Measurements from ENCODE around the gene MSX1. TPM values are rescaled to one million over a fixed set of nuclear protein-coding genes. Genes with fewer than 3 reads are reported as not detected.

MSX1 gene
- total RNA-seq, 1 donor from 2014 or later, result 2.1 TPM

DNA sequence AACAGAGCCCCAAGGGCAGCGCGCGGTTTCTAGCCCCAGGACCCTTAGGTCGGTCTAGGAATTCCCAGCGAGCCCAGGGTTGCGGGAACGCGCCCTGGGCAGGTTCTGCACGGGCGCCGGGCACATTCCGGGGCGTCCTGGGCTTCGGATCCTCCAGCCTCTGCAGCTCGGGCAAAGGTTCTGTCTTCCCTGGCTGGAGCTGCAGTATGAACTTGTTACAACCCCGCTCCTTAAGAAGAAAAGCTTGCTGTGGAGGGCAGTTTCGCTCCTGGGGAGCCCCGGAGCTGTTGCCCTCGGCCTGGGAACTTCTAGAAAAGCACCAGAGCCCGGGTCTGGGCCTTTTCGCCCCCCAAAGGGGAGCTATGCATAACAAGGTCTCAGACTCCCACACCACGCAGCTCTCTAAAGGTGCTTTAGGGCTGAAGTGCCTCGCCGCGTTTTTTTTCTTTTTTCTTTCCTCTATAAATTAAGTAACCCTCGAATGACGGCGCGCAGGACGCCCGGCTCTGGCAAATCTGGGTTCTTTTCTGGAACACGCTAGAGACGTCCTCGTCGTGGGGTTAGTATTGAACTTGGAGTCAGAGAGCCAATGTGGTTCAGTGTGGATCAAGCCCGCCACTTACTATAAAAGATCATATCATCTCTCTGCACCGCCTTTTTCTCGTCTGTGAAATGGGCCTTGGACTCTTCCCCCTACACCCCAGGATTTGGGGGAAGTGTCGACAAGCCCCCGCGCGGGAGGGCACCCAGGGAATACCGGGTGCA lies 5.7 kb downstream of the MSX1 start:
- H3K27me3 ChIP-seq (ENCODE audit: low read depth), result peaks cover 99% of the 10 kb centered on the region
- no peaks in the 10 kb centered on the region for H3K9me3 ChIP-seq
- TF ChIP-seq, protein P1, sequence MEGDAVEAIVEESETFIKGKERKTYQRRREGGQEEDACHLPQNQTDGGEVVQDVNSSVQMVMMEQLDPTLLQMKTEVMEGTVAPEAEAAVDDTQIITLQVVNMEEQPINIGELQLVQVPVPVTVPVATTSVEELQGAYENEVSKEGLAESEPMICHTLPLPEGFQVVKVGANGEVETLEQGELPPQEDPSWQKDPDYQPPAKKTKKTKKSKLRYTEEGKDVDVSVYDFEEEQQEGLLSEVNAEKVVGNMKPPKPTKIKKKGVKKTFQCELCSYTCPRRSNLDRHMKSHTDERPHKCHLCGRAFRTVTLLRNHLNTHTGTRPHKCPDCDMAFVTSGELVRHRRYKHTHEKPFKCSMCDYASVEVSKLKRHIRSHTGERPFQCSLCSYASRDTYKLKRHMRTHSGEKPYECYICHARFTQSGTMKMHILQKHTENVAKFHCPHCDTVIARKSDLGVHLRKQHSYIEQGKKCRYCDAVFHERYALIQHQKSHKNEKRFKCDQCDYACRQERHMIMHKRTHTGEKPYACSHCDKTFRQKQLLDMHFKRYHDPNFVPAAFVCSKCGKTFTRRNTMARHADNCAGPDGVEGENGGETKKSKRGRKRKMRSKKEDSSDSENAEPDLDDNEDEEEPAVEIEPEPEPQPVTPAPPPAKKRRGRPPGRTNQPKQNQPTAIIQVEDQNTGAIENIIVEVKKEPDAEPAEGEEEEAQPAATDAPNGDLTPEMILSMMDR (IDR thresholded peaks at IDR 0.05), result no peak
- no peaks in the 10 kb centered on the region for H3K36me3 ChIP-seq
- intact Hi-C loops (cut with DNase I), result no loop called here
- H3K4me1 ChIP-seq, result peaks cover 25% of the 10 kb centered on the region
- ATAC-seq, result no peak
- no peak for DNase-seq
- H3K4me3 ChIP-seq, result no peak overlapping the region
- no peak overlapping the region for H3K27ac ChIP-seq

DNA sequence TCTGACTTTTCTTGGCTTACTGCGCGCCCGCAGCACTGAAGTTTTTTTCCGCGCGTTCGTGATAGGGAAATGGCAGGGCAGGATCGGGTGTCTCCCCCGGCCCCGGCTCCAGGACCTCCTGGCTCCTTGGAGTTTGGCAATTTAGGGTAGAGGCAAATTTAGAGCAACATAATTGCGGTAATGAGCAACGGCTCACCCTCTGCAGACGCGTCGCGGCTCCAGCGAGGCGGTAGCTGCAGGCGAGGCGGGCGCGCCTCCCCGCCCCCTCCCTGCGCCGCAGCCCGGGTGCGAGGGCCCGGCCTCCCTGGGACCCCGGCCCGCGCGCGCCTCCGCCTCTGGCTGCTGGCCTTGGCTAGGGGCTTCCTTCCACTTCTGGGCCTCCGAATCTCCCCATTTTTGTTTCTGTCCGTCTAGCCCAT lies 6.2 kb downstream of the MSX1 start:
- Histone ChIP-seq H3K4me3 (peak overlapping the region; percentile 18), H3K9me3 (no peaks in the 10 kb centered on the region), H3K36me3 (no peaks in the 10 kb centered on the region), H3K4me1 (peaks cover 21% of the 10 kb centered on the region), H3K27me3 (ENCODE audit: low read depth) (peaks cover 99% of the 10 kb centered on the region), H3K27ac (no peak overlapping the region)
- DNase-seq, result no peak
- ATAC-seq, result no peak
- TF ChIP-seq, protein P1 (IDR thresholded peaks at IDR 0.05), result no peak
- intact Hi-C loops (cut with DNase I), result no loop called here

DNA sequence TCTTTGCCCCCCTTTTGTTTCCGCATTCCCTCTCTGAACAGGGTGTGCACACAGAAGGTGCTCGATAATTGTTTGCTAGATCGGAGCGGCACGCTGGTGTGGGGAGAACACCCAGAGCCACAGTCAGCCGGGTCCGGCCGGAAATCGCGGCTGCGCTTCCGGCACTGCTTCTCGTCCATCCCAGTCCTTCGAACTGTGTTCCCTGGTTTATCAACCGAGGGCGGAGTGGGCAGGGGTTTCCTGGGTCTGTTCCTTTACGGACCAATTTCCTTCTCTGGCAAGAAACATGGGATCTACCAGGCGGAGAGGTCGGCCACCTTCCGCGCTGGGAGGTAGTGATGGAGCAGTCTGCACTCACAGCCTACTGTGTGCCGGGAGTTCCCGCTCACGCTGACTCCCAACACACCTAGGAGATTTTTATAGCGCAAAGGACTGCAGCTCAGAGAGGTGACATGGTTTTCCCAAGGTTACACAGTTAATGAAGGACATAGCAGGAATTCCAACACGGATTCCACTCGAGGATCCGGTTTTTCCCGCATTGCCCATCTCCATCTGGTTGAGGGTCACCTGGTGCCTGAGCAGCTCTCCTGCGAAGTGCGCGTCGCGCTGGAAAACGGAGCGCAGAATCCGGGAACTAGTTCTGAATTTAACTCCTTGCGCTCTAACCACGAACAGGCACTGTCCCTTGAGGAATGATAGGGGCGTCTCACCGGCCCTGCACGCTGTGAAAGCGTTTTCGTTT lies 6.8 kb downstream of the MSX1 start:
- TF ChIP-seq, protein P1 (IDR thresholded peaks at IDR 0.05), result no peak
- intact Hi-C loops (cut with DNase I), result no loop called here
- H3K36me3 ChIP-seq, result no peaks in the 10 kb centered on the region
- ATAC-seq (no peak), DNase-seq (no peak)
- H3K4me1 ChIP-seq, result peaks cover 15% of the 10 kb centered on the region
- H3K27me3 ChIP-seq (ENCODE audit: low read depth), result peaks cover 99% of the 10 kb centered on the region
- H3K4me3 ChIP-seq, result peak overlapping the region; percentile 18
- H3K27ac ChIP-seq, result no peak overlapping the region
- H3K9me3 ChIP-seq, result no peaks in the 10 kb centered on the region

DNA sequence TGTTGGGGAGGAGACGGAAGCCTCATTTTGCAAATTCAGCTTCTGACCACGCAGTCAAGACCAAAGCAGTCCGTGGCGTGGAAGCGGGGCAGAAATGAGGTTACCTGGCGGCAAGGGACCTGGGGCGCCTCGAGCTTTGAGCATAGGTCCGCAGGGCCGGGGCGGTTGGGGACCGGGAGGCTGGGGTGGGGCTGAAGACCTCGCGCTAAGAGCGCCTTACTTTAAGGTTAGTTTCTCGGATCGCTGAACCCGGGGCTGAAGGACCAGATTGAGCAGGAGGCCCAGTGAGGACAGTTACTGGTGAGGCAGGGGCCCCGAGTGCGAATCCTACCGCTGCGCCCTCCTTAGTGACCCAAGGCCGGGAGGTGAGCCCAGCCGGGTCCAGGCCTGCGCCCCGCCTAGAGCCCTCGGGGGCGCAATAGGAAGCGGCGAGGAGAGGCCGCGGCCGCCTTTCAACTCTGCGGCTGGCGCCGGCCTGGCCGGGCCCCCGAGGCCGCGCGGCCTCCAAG lies 7.5 kb downstream of the MSX1 start:
- H3K27me3 ChIP-seq (ENCODE audit: low read depth), result peaks cover 99% of the 10 kb centered on the region
- H3K36me3 ChIP-seq, result no peaks in the 10 kb centered on the region
- peak overlapping the region; percentile 18 for H3K4me3 ChIP-seq
- no peak overlapping the region for H3K27ac ChIP-seq
- DNase-seq, result no peak
- intact Hi-C loops (cut with DNase I), result no loop called here
- H3K9me3 ChIP-seq, result no peaks in the 10 kb centered on the region
- peaks cover 14% of the 10 kb centered on the region for H3K4me1 ChIP-seq
- ATAC-seq, result no peak
- TF ChIP-seq, protein P1 (IDR thresholded peaks at IDR 0.05), result no peak

DNA sequence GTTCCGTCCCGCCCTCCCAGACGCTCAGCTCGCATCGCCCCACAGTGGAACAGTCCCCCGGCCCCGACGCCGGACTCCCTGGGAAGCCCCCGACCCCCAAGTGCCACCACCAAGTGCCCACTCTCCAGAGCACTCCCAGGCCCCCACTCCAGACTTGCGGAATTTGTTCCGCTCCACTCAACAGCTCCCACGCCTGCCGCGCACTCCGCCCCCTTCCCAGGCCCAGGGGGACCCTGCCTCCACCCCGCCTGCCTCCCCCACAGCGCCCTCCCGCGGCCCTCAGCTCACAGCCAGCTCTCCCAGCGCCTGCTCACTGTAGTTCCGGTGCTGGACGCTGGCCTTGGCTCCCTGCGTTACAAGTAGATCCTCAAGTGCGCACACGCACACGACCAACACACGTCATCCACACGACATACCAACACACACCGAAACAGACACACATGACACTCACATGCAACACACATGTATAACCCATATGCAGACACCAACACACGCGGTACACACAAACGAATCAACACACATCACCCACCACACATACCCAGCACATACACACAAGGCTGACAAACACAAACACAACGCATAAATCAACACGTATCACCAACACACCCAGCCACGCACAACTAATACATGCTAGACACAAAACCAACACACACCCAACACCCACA lies 8.0 kb downstream of the MSX1 start:
- Histone ChIP-seq H3K27ac (no peak overlapping the region), H3K36me3 (no peaks in the 10 kb centered on the region), H3K9me3 (no peaks in the 10 kb centered on the region), H3K4me1 (peaks cover 14% of the 10 kb centered on the region), H3K27me3 (ENCODE audit: low read depth) (peaks cover 99% of the 10 kb centered on the region), H3K4me3 (peak overlapping the region; percentile 18)
- ATAC-seq, result no peak
- TF ChIP-seq, protein P1 (IDR thresholded peaks at IDR 0.05), result no peak
- DNase-seq, result no peak
- intact Hi-C loops (cut with DNase I), result no loop called here

Data from lower lobe of right lung (tissue), 2 donors.